ENCODE results near the gene CCL22.

DNA sequence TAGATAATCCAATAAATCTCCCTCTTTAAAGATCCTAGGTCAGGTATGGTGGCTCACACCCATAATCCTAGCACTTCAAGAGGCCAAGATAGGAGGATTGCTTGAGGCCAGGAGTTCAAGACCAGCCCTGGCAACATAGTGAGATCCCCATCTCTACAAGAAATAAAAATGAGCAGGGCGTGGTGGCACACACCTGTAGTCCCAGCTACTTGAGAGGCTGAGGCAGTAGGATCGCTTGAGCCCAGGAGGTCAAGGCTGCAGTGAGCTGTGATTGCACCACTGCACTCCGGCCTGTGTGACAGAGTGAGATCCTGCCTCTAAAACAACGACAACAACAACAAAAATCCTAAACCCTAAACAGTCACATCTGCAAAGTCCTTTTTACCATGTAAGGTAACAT lies 2.0 kb upstream of the CCL22 start:
- TF ChIP-seq, protein P1, sequence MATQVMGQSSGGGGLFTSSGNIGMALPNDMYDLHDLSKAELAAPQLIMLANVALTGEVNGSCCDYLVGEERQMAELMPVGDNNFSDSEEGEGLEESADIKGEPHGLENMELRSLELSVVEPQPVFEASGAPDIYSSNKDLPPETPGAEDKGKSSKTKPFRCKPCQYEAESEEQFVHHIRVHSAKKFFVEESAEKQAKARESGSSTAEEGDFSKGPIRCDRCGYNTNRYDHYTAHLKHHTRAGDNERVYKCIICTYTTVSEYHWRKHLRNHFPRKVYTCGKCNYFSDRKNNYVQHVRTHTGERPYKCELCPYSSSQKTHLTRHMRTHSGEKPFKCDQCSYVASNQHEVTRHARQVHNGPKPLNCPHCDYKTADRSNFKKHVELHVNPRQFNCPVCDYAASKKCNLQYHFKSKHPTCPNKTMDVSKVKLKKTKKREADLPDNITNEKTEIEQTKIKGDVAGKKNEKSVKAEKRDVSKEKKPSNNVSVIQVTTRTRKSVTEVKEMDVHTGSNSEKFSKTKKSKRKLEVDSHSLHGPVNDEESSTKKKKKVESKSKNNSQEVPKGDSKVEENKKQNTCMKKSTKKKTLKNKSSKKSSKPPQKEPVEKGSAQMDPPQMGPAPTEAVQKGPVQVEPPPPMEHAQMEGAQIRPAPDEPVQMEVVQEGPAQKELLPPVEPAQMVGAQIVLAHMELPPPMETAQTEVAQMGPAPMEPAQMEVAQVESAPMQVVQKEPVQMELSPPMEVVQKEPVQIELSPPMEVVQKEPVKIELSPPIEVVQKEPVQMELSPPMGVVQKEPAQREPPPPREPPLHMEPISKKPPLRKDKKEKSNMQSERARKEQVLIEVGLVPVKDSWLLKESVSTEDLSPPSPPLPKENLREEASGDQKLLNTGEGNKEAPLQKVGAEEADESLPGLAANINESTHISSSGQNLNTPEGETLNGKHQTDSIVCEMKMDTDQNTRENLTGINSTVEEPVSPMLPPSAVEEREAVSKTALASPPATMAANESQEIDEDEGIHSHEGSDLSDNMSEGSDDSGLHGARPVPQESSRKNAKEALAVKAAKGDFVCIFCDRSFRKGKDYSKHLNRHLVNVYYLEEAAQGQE (IDR thresholded peaks at IDR 0.05; ENCODE audit: insufficient replicate concordance, low read depth) = no peak
- TF ChIP-seq, protein P2, sequence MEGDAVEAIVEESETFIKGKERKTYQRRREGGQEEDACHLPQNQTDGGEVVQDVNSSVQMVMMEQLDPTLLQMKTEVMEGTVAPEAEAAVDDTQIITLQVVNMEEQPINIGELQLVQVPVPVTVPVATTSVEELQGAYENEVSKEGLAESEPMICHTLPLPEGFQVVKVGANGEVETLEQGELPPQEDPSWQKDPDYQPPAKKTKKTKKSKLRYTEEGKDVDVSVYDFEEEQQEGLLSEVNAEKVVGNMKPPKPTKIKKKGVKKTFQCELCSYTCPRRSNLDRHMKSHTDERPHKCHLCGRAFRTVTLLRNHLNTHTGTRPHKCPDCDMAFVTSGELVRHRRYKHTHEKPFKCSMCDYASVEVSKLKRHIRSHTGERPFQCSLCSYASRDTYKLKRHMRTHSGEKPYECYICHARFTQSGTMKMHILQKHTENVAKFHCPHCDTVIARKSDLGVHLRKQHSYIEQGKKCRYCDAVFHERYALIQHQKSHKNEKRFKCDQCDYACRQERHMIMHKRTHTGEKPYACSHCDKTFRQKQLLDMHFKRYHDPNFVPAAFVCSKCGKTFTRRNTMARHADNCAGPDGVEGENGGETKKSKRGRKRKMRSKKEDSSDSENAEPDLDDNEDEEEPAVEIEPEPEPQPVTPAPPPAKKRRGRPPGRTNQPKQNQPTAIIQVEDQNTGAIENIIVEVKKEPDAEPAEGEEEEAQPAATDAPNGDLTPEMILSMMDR (IDR thresholded peaks at IDR 0.05; ENCODE audit: insufficient read depth, low read length) = no peak
- no peak for TF ChIP-seq POLR2AphosphoS5 (IDR thresholded peaks at IDR 0.05; ENCODE audit: low read depth)
- no peak for TF ChIP-seq GABPA (IDR thresholded peaks at IDR 0.05; ENCODE audit: low read depth)
